ENCODE data around the gene WWOX.

WWOX gene

DNA sequence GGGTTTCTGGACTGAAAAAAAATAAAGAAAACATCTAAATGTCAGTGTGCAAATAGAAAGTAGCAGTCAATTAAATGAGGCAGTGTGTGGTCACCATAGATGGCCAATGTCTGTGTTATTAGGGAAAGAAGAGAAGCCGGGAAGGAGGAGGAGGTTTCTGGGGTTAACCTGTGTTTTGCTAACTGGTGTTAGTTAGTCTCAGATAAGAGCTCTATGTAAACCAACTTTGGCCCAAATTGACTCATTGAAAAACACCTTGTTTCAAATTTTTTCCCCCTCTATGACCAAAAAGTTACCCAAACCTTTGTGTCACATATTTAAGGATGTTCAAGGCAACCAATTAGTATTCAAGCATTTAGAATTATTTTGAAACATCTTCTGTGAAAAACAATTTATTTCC is 970.2 kb downstream of the WWOX start:
- no peak for DNase-seq (ENCODE audit: low spot score)

DNA sequence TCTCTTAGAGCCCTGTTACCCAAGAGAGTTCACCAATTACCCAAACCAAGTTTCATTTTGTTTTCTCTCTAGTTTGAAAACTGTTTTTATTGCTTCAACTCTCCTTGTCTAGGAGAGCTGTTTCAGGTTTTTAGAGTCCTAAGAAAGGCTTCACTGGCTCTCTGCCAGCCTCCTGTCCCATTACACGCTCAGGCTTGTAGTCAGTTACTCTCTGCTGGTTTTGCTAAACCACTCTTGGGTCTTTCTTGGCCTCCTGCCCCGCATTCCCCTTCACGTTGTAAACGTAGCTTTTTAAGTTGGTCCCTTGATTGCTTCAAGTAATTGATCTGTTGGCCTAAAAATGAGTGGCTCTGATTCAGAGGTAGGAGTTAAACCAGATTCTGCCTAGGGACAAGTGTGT is 972.0 kb downstream of the WWOX start:
- DNase-seq (ENCODE audit: low spot score): no peak

- DNase-seq (ENCODE audit: low spot score): no peak
Observed at GRCh38 chr16:79072517-79072916, 973.1 kb downstream of the WWOX start.

GRCh38 chr16:79073566-79073965 is 974.1 kb downstream of the WWOX start:
- no peak for DNase-seq (ENCODE audit: low spot score)

DNA sequence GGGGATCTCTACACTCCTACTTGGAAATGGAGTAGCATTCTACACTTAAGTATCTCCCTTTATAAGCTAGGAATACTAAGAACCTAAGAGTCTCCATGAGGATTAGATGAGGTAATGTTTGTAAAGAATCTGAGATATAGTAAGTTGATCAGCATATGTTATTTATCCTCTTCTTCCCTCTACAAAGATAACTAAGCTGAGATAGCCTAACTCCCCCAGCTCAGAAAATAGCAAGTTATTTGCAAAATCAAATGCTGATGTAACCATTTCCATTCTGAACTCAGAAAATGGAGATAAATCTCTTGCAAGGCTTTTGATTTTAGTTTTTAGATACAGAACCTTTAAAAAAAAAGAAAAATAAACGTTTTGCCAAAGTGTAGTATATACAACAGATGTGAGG is 975.1 kb downstream of the WWOX start:
- DNase-seq (ENCODE audit: low spot score): no peak

DNA sequence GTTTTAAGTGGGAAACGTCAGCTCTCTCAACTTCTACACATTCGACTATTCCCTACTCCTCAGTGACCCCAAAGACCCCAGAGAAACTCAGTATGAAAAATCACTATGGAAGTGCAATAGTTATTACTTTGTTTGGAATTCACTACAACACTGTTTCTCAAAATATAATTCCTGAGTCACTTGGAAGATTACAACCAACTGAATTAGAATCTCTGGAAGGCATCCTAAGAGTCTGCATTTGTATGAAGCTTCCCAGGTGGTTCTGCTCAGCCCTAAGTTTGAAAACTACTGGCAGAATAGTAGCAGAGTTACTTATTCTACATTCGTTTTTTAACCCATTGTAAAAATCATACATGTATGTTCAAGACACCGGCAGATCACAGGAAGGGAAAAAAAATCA is 975.5 kb downstream of the WWOX start:
- DNase-seq (ENCODE audit: low spot score): no peak

DNA sequence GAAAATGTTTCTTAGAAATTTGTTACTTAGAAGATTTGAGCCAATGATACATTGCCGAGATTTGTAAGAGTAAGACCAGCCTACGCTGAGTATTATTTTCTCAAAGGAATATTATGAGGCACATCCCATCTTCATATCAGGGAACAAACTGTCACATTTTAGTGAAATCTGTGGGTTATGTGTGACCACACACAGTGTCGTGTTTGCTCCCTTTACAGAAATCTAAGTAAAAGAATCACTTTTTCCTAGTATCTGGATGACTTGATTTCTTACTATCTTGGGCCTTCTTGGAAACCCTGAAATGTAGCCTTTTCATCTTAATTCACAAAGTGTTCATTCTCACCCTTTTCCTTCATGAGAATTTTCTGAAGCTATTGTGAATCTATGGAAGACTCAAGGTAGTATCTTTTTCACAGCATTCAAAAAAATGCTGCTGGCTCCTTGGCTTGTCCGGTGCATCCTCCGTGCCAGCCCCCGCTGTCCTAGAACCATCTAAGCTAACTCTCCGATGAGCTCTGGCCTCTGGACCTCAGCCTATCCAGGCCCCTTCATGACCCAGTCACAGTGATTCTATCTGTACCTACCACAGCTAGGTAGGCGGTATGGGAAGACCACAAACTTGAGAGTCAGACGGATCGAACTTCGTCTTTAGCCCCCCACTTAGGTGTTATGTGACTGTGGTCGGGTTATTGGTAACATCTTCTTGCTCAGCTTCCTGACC is 976.8 kb downstream of the WWOX start:
- DNase-seq (ENCODE audit: low spot score): no peak

DNA sequence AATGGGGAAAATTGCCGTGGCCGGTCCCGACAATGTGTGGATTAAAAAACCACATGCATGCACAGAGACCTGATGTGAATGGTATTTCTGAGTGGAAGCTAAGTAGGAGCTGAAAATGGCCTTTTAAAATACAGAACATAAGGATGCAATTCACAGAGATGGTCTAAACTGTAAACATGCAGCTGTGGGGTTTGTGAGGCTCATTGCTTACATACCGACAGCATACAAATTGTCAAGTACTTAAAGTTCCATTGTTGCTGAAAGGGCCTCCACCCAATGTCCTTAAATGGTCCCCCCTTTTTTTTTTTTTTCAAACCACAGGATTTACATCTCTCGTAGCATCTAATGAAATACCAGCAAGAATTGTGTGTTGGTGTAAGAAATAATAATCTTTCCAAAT is 977.9 kb downstream of the WWOX start:
- DNase-seq (ENCODE audit: low spot score): no peak

DNA sequence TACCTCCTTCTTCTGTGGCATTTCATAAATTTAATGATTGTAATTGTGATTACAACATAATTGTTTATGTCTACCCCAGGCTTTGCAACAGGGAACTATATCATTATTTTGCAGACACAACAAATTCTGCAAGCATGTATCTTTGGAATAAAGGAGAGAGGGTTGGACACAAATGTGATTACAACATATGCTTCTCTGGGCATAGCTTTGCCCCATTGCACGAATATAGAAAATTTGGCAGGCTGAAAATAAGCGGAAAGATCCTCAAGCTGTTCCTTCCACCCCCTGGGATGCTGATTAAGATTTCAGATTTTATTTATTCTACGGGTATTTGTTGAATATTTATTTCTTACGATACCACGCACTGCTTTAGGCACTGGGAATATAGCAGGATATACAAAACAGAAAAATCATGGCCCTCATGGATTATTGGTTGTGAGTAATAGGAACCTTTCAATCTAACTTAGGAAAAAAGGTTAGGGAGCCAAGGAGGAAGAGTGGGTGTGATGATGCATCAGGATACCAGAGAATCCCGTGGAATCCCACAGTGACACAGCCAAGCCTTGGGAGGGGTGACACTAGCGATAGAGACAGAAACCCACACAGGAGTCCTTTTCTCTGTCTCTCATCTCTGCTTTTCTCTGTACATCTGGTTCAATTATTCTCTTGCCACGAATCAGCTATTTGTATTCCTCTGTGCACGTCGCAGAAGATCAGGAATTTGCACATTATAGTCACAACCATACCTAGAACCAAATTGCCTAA is 980.4 kb downstream of the WWOX start:
- no peak for DNase-seq (ENCODE audit: low spot score)

GRCh38 chr16:79081297-79082066 is 982.0 kb downstream of the WWOX start:
- DNase-seq (ENCODE audit: low spot score): no peak

DNA sequence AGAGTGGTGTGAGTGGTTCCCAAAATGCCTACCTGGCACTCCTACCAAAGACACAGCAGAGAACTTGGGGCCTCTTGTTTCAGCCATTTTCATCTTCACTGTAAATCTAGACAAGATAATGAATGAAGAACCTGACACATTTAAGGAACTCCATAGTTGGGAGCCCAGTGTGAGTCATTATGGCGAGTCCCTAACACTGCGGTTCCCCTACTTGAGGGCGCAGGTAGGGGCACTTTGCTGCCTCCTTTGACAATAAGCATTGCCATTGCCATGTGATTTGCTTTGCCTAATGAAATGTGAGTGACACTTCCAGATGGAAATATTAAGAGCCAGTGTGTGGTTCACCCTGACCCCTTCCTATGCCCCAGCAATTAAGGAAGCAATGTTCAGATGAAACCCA is 983.5 kb downstream of the WWOX start:
- no peak for DNase-seq (ENCODE audit: low spot score)

- DNase-seq (ENCODE audit: low spot score): no peak
Observed at GRCh38 chr16:79083508-79084299, 984.2 kb downstream of the WWOX start.

DNA sequence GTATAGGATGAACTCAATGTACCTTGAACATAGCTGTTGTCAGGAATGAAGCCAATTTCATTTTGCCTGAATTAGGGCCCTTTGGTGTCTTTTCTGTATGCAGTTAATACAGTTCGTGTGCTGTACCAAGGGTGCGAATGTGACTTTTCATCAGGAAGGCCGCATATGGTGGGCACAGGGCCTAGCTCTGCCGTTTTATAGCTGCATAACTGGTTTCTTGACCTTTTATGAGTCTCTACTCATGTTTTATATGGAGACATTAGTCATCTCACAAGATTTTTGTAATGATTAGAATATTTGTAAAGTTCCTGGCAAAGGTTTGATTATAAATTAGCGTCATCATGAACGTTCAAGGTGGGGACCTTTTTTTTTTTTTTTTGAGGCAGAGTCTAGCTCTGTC is 989.5 kb downstream of the WWOX start:
- DNase-seq (ENCODE audit: low spot score): no peak

GRCh38 chr16:79089735-79090284 is 990.4 kb downstream of the WWOX start:
- no peak for DNase-seq (ENCODE audit: low spot score)

- no peak for DNase-seq (ENCODE audit: low spot score)
Observed at GRCh38 chr16:79090966-79091365, 991.5 kb downstream of the WWOX start.

DNA sequence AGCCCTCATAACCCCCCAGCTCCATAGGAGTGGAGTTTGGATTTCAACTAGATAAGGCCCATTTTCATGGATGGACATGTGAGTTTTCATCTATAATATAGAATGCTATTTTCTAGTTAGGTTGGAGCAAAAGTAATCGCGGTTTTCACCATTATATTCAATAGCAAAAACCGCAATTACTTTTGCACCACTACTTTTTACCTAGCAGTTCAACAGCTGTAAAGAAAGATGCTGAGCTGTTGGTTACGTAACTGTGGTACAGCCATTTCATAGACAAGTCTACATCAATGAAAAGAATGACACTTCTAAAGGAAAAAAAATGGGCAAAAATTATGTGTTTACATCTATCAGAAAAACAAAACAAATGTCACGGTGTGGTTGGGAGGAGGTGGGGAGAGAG is 993.4 kb downstream of the WWOX start:
- no peak for DNase-seq (ENCODE audit: low spot score)

DNA sequence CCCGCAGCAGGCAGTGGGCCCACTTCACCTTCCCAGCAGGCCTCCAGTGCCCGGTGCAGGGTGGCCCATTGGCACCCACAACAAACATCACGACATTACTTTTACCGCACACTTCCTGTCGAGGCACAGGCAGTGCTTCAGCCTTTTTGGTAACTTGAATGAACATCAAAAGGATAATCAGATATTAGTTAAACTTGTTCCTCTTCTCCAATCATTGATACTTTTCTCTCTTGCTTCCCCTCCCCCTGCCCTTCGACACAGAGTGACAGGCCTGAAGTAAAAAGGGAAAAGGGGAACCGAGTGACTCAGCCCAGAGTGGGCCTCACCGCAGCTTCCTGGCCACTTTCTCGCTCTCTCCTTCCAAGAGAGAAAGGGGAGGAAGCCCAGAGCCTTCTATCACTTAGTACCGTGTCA is 994.1 kb downstream of the WWOX start:
- no peak for DNase-seq (ENCODE audit: low spot score)

DNA sequence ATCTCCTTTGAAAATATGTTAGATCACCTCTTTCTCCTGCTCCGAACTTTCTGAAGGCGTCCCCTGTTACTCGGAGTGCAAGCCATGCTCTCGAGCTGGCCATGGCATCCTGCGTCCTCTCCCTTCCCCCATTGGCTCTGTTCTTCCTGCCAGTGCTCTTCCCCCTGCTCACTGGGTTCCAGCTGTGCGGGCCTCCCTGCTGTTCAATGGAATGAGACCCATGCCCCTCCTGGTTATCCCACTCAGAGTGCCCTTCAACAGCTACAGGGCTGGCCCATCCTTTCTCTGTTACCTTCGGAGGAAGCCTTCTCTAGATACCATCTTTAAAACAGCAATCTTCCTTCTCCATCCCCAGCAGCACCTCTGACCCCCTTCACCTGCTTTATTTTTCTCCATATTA is 996.8 kb downstream of the WWOX start:
- DNase-seq (ENCODE audit: low spot score): no peak

GRCh38 chr16:79097166-79097565 is 997.7 kb downstream of the WWOX start:
- DNase-seq (ENCODE audit: low spot score): no peak

DNA sequence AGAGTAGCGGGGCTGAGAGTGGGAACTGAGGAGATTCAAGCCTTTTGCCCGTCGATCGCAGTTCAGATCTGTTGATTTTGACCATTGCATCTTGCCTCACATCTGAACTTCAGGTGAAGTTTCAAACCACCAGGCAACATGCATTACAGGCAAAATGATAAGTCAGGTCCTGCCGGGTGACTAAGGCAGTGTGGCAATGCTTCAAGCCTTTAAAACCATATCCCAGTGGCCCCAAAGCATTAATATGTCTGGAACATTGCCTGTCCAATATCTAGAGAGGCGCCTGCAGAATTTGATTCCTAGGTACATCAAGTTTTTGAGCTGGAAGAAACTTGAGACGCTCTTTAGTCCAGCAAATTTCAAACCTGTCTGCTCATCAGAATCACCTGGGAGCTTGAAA is 998.3 kb downstream of the WWOX start:
- DNase-seq (ENCODE audit: low spot score): no peak

DNA sequence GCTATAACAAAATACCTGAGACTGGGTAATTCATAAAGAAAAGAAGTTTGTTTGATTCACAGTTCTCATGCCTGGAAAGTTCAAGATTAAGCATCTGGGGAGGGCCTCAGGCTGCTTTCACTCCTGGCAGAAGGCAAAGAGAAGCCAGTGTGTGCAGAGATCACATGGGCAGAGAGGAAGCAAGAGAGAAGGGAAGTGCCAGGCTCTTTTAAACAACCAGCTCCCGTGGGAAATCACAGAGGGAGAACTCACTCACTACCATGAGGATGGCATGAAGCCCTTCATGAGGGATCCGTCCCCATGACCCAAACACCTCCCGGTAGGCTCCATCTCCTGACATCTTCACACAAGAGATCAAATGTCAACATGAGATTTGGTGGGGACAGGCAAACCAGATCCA is 999.5 kb downstream of the WWOX start:
- no peak for DNase-seq (ENCODE audit: low spot score)

DNA sequence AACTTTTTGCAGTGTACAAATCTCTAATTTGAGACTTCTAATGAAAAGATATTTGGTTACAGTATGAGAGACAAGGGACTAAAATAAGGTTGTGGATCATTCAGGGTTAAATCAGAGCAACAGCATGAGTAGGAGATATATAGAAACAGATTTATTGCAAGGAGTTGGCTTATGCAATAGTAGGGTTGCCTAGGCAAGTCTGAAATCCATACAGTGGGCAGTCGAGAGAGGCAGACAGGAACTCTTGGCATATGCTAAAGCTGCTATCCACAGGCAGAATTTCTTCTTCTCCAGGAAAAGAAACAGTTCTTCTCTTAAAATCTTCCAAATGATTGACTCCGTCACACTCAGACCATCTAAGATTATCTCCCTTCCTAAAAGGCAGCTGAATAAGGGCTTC is 1000.3 kb downstream of the WWOX start:
- no peak for DNase-seq (ENCODE audit: low spot score)

Data from RKO (cell line).